ENCODE results near the gene EPB41. TPM values are rescaled to one million over a fixed set of nuclear protein-coding genes. Genes with fewer than 3 reads are reported as not detected.

EPB41 gene
- total and polyA plus RNA-seq, 9 of the 15 experiments (the other 6 are each of a cell fraction or from before 2014, with no cell fraction given), result 3.7 to 213 (median 141) TPM

DNA sequence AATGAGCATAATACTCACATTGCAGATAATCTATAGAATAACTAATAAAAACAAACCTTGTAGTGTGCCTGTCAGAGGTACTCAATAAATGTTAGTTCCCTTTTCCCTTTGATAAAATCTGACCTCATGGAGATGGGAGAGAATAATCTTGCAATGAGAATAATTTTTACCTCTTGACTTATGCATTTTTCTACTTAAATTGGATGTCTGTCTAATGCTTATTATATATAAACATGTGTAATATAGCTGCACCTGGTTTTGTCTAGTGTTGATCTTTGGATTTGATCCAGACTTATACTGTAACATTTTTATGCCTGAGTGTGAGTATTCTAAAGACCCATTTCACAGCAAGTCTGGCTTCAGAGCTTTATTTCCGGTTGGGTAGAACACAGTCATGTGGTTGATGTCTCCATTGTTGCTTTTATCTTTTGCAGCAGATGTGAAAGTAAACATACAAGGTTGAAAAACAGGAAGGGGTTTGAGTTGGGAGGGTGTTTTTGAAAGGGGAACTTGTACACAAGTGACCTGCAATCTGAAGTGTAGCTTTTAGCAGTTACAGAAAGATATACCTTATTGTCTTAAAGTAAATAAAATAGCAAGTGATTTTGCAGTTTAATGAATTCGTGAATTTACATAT, 12.4 kb downstream of the EPB41 start (continued):
- TF ChIP-seq MEF2D (tag; conservative IDR thresholded peaks at IDR 0.05; ENCODE audit: low read depth) (peak; percentile 55; the same call in 1 of the 2 replicates), NR3C1 (CRISPR knock-in tag; IDR thresholded peaks at IDR 0.05) (no peak), SIN3A (IDR thresholded peaks at IDR 0.05; ENCODE audit: borderline replicate concordance in 2 of 2, control insufficient read depth in 1 of 2, low read depth in 2 of 2, low read length in 2 of 2) (no peak), BMI1 (IDR thresholded peaks at IDR 0.05; ENCODE audit: low read length) (no peak), KLF6 (CRISPR knock-in tag; IDR thresholded peaks at IDR 0.05; ENCODE audit: borderline replicate concordance) (no peak), CBFA2T3 (IDR thresholded peaks at IDR 0.05) (peak; percentile 95), NFYB (IDR thresholded peaks at IDR 0.05; ENCODE audit: extremely low read depth, insufficient read length) (no peak), PCBP2 (IDR thresholded peaks at IDR 0.05; ENCODE audit: low read depth, low read length, poor library complexity, severe bottlenecking) (no peak), ELF1 (tag; IDR thresholded peaks at IDR 0.05) (peak; percentile 94), PHF21A (IDR thresholded peaks at IDR 0.05; ENCODE audit: borderline replicate concordance, low read depth) (no peak), FOXP1 (CRISPR knock-in tag; IDR thresholded peaks at IDR 0.05) (peak; percentile 99), PPARD (CRISPR knock-in tag; IDR thresholded peaks at IDR 0.05) (no peak), ZNF589 (CRISPR knock-in tag; IDR thresholded peaks at IDR 0.05; ENCODE audit: low read depth) (no peak; the same call in 1 of the 2 replicates), TCF7L2 (IDR thresholded peaks at IDR 0.05; ENCODE audit: low read depth, low read length) (no peak), HOXB6 (CRISPR knock-in tag; IDR thresholded peaks at IDR 0.05; ENCODE audit: borderline replicate concordance) (no peak), GATAD2B (IDR thresholded peaks at IDR 0.05; ENCODE audit: borderline replicate concordance) (no peak; the same call in none of the 2 replicates), RNF219 (CRISPR knock-in tag; IDR thresholded peaks at IDR 0.05) (no peak), TFAP4 (CRISPR knock-in tag; IDR thresholded peaks at IDR 0.05; ENCODE audit: borderline replicate concordance) (no peak; the same call in 1 of the 2 replicates), ZNF507 (tag; conservative IDR thresholded peaks at IDR 0.05) (no peak), TBP (optimal IDR thresholded peaks at IDR 0.05; ENCODE audit: low read depth, low read length) (no peak), NELFE (IDR thresholded peaks at IDR 0.05; ENCODE audit: insufficient read depth, insufficient read length) (no peak), ZNF3 (CRISPR knock-in tag; IDR thresholded peaks at IDR 0.05) (0 out of 2 replicates have a peak, but pooled peaks have one; percentile 37), KLF16 (IDR thresholded peaks at IDR 0.05) (peak; percentile 89)
- TF ChIP-seq, protein P1, sequence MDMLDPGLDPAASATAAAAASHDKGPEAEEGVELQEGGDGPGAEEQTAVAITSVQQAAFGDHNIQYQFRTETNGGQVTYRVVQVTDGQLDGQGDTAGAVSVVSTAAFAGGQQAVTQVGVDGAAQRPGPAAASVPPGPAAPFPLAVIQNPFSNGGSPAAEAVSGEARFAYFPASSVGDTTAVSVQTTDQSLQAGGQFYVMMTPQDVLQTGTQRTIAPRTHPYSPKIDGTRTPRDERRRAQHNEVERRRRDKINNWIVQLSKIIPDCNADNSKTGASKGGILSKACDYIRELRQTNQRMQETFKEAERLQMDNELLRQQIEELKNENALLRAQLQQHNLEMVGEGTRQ (CRISPR knock-in tag; IDR thresholded peaks at IDR 0.05), result peak; percentile 62; the same call in 1 of the 2 replicates
- TF ChIP-seq, protein P2, sequence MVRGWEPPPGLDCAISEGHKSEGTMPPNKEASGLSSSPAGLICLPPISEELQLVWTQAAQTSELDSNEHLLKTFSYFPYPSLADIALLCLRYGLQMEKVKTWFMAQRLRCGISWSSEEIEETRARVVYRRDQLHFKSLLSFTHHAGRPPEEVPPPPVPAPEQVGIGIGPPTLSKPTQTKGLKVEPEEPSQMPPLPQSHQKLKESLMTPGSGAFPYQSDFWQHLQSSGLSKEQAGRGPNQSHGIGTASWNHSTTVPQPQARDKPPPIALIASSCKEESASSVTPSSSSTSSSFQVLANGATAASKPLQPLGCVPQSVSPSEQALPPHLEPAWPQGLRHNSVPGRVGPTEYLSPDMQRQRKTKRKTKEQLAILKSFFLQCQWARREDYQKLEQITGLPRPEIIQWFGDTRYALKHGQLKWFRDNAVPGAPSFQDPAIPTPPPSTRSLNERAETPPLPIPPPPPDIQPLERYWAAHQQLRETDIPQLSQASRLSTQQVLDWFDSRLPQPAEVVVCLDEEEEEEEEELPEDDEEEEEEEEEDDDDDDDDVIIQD (CRISPR knock-in tag; IDR thresholded peaks at IDR 0.05), result no peak
